GM20000 (cell line): ENCODE measurements around the gene CBX3.
"Not testable (repeated sequence)": the region's sequence is repeated elsewhere in the genome, so short reads cannot be mapped to it uniquely, and the experiment has no call there.

Experiments
- DNase-seq: peaks from one replicate; pipeline ENCODE4 v3.0.0; 2012; ENCODE audit warnings: low spot score
- TF ChIP-seq, protein P1 (sequence below): IDR thresholded peaks from 2 replicates; pipeline ENCODE4 v1.5.1; 2012; ENCODE audit warnings: mild to moderate bottlenecking, control low read depth; ENCODE audit errors: extremely low read depth, missing control alignments

CBX3 gene

GRCh38 chr7:26201247-26202018 lies at the start of gene CBX3:
CBX3 (plus strand) TSS chr7:26201745; CDS start chr7:26202999, 1,254 bp downstream.
- peak; percentile 94 for DNase-seq
- TF ChIP-seq, protein P1, sequence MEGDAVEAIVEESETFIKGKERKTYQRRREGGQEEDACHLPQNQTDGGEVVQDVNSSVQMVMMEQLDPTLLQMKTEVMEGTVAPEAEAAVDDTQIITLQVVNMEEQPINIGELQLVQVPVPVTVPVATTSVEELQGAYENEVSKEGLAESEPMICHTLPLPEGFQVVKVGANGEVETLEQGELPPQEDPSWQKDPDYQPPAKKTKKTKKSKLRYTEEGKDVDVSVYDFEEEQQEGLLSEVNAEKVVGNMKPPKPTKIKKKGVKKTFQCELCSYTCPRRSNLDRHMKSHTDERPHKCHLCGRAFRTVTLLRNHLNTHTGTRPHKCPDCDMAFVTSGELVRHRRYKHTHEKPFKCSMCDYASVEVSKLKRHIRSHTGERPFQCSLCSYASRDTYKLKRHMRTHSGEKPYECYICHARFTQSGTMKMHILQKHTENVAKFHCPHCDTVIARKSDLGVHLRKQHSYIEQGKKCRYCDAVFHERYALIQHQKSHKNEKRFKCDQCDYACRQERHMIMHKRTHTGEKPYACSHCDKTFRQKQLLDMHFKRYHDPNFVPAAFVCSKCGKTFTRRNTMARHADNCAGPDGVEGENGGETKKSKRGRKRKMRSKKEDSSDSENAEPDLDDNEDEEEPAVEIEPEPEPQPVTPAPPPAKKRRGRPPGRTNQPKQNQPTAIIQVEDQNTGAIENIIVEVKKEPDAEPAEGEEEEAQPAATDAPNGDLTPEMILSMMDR: no peak

GRCh38 chr7:26151953-26152781 lies 49.4 kb upstream of the CBX3 start, which contains the start of gene NFE2L3:
NFE2L3 (plus strand) TSS chr7:26152198; CDS start chr7:26152499, 301 bp downstream.
- TF ChIP-seq, protein P1: no peak
- peak; percentile 98 for DNase-seq

DNA sequence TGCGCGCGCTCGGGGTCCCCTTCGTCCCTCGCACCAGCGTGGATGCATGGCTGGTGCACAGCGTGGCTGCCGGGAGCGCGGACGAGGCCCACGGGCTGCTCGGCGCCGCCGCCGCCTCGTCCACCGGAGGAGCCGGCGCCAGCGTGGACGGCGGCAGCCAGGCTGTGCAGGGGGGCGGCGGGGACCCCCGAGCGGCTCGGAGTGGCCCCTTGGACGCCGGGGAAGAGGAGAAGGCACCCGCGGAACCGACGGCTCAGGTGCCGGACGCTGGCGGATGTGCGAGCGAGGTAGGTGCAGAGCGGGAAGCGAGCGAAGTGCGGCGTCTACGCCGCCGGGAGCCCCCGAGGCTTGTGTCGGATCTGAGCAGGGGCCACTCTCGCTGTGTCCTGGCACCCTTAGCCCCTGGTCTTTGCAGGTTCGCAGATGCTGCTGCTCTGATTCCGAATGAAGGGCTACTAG lies 48.7 kb upstream of the CBX3 start:
- not testable (repeated sequence) for DNase-seq

DNA sequence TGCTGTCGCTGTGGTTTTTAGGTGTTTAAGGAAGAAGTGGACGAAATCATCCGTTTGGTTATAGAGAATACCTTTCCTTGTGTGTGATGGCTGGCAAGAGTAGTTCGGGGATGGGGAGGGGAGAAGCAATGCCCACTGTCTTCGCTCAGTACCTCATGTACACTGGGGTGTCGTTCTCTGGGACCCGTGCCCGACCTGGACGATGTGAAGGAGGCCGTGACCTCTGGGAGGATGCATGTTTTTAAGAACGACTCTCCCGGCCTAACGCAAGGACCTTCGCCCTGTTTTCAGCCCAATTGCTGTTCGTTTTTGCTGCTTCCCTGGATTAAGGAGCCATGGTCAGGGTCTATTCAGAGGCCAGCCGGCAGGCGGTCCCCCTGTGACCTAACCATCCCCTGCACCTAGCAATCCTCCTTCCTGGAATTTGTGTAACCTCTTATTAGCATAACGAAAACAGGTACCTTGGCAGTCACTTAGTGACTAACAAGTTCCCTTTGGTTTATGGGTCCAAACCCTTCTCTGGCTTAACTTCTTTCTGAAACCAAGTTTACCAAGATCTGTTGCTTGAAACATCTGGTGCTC lies 48.2 kb upstream of the CBX3 start:
- DNase-seq: peak; percentile 48
- TF ChIP-seq, protein P1: no peak

DNA sequence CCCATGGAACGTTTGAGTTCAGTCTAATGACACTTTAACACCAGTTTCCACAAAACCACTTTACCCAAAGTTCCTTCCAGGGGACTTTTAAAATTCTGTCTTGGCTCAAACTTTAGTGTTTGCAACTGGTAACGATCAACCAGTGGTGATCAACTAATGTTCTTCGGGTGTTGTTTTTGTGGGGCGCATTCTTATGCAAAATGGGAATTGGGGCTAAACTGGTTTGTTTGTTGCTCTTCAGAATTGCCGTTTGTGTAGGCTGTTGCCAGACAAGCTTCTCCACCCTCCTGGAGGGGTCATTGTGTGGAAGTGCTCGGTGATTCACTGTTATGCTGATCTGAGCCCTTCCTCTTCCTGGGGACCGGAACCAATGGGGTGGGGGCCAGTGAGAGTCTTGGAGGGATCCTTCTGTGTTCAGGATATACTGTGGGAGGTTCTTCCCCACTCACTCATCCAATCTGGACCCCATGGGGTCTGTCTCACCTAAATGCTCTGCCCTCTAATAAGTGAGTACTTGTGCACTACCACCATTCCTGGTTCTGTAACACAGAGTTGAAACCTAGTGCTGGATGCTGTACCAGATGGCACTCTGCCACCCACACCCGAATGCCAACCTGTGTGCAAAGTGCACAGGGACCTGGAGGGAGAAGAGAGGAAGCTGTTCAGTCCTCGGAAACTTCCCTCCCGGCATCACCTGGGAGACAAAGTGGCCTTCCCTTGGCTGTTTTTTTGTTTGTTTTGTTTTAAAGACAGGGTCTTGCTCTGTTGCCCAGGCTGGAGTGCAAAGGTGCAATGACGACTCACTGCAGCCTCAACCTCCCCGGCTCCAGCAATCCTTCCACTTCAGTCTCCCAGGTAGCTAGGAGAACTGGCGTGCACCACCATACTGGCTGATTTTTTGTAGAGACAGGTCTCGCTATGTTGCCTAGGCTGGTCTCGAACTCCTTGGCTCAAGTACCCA lies 47.4 kb upstream of the CBX3 start:
- DNase-seq: peak; percentile 48
- TF ChIP-seq, protein P1: no peak

- DNase-seq: no peak
- TF ChIP-seq, protein P1: no peak
Measured at GRCh38 chr7:26155531-26156375, 45.8 kb upstream of the CBX3 start.
